K562 (cell line): ENCODE data around the gene SCAMP5. TPM values are rescaled to one million over a fixed set of nuclear protein-coding genes. Genes with fewer than 3 reads are reported as not detected.
A peak's percentile ranks its signal among the peaks of the same experiment; 100 is the strongest.

Experiments used
- ATF1 ChIP-seq, 2 experiments: fragments of 450-650 bp in 1 of 2; IDR thresholded peaks; 2 replicates each; pipeline ENCODE4 v1.6.1; 2016; ENCODE audit warnings: missing compliant biosample characterization in 1 of 2, missing genetic modification characterization in 1 of 2
- DMBX1 ChIP-seq: fragments of 250-450 bp; sonication (Bioruptor Pico); IDR thresholded peaks from 2 replicates; pipeline ENCODE4 v1.8.0; 2022; ENCODE audit warnings: inconsistent platforms, mild to moderate bottlenecking, moderate library complexity, borderline replicate concordance
- LCOR ChIP-seq: sonication (generic); formaldehyde crosslinking; IDR thresholded peaks from 2 replicates; pipeline ENCODE4 v1.8.0; 2022; ENCODE audit warnings: mild to moderate bottlenecking, missing genetic modification reagents
- MYC ChIP-seq, 2 experiments: fragments of 250-450 bp in 1 of 2; sonication (Bioruptor Pico) in 1 of 2; IDR thresholded peaks; 2 replicates each; pipeline versions ENCODE4 v1.5.1 to v1.6.1; 2012 to 2021; ENCODE audit warnings: low read depth in 2 of 2, borderline replicate concordance in 1 of 2, improper control_type of control experiment in 1 of 2, low read length in 1 of 2, mild to moderate bottlenecking in 1 of 2, moderate library complexity in 1 of 2
- NEUROD1 ChIP-seq: fragments of 150-350 bp; IDR thresholded peaks from 2 replicates; pipeline ENCODE4 v1.6.1; 2014; ENCODE audit warnings: borderline replicate concordance, low read length, low read depth; ENCODE audit not compliant: partially characterized antibody
- NFE2L1 ChIP-seq: fragments of 450-650 bp; IDR thresholded peaks from 2 replicates; pipeline ENCODE4 v1.6.1; 2016; ENCODE audit warnings: missing genetic modification characterization, low read depth, mild to moderate bottlenecking, missing compliant biosample characterization, moderate library complexity, borderline replicate concordance
- RBM15 ChIP-seq: fragments of 200-400 bp; formaldehyde crosslinking; IDR thresholded peaks from 2 replicates; pipeline ENCODE4 v1.6.1; 2018; ENCODE audit warnings: mild to moderate bottlenecking, low read length, moderate library complexity; ENCODE audit not compliant: insufficient read depth
- TEAD4 ChIP-seq, 2 experiments: sonication (generic) in 1 of 2; formaldehyde crosslinking in 1 of 2; IDR thresholded peaks; 2 replicates each; pipeline versions ENCODE4 v1.6.1 to v1.8.0; 2012 to 2022; ENCODE audit warnings: borderline replicate concordance in 1 of 2, inconsistent platforms in 1 of 2, low read length in 1 of 2, mild to moderate bottlenecking in 1 of 2, missing genetic modification reagents in 1 of 2
- ZNF699 ChIP-seq: fragments of 250-450 bp; sonication (Bioruptor Pico); IDR thresholded peaks from 2 replicates; pipeline ENCODE4 v1.8.0; 2021; ENCODE audit warnings: mild to moderate bottlenecking, moderate library complexity; ENCODE audit not compliant: insufficient replicate concordance
- polyA plus RNA-seq, 8 experiments: library from polyadenylated mRNA; depleted of rRNA in 4 of 8; stranded (reverse) in 5 of 8; unstranded in 3 of 8; fragments of >200 nt; fragmentation: Nextera tagmentation in 2 of 8; fragmentation: Illumina TruSeq in 1 of 8; extraction: Ambion mirVana in 2 of 8; extraction: Trizol in 1 of 8; gene quantifications; 2 replicates each; pipeline versions ENCODE4 v1.2.1 to v1.2.3, GENCODE V29; 2011 to 2014; ENCODE audit warnings: inconsistent platforms in 1 of 8, missing spikeins in 1 of 8
- total RNA-seq, 7 experiments: library from RNA; depleted of rRNA in 6 of 7; stranded (reverse); fragments of >200 nt in 6 of 7; fragmentation: Illumina TruSeq in 2 of 7; extraction: Trizol in 2 of 7; gene quantifications; 2 replicates each; pipeline versions ENCODE4 v1.2.1 to v1.2.3, GENCODE V29; 2011 to 2021; ENCODE audit warnings: low replicate concordance in 1 of 7
- TF ChIP-seq, protein P1 (sequence below): sonication (generic); formaldehyde crosslinking; IDR thresholded peaks from 2 replicates; pipeline ENCODE4 v1.8.0; 2022; ENCODE audit warnings: missing genetic modification reagents, mild to moderate bottlenecking, moderate library complexity, borderline replicate concordance
- TF ChIP-seq, protein P2 (sequence below): sonication (generic); formaldehyde crosslinking; IDR thresholded peaks from 2 replicates; pipeline ENCODE4 v1.8.0; 2022; ENCODE audit warnings: mild to moderate bottlenecking, missing genetic modification reagents, borderline replicate concordance

The SCAMP5 gene
- total and polyA plus RNA-seq, 9 of the 15 experiments (the other 6 are each of a cell fraction or from before 2014, with no cell fraction given), result 0.09 to 0.29 (median 0.19) TPM; not detected in 5

DNA sequence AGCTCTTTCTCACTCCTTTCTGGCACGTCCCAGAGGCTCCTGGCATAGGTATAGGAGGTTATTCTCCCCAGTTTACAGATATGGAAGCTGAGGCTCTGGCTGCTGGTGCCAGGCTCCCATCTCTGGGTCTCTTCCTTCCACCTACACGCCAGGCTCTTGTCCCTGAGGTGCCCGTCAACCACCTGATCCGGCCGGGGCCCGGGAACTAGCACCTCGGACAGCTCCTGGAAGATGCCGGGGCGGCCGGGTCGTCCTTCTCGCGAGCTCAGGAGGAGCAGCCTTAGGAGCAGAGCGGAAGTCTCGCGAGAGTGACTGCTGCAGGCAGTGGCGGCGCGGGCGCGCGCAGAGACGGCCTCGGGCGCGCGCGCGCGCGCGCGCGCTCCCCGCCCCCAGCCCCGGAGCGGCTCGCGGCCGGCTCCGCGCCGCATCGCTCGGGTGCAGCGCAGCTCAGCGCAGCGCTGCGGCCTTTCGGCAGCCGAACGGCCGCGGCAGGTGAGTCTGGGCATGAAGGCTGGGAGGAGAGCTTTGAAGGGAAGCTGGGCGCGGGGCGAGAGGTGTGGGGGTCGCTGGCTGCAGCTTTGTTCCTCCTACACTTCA lies at the start of gene SCAMP5 (continued):
- peak; percentile 41; the same call in 1 of the 2 replicates for TF ChIP-seq TEAD4 (IDR thresholded peaks at IDR 0.05; ENCODE audit: low read length)
- TF ChIP-seq TEAD4 (CRISPR knock-in tag; IDR thresholded peaks at IDR 0.05; ENCODE audit: borderline replicate concordance), result peak; percentile 83
- TF ChIP-seq MYC (IDR thresholded peaks at IDR 0.05; ENCODE audit: low read depth, low read length), result 0 out of 2 replicates have a peak, but pooled peaks have one; percentile 16
- TF ChIP-seq MYC (CRISPR knock-in tag; IDR thresholded peaks at IDR 0.05; ENCODE audit: borderline replicate concordance, low read depth), result no peak
- peak; percentile 89 for TF ChIP-seq DMBX1 (CRISPR knock-in tag)
- TF ChIP-seq NEUROD1, result peak; percentile 19
- peak; percentile 74 for TF ChIP-seq LCOR
- no peak for TF ChIP-seq ATF1 (CRISPR knock-in tag; IDR thresholded peaks at IDR 0.05)
- TF ChIP-seq ATF1 (tag; IDR thresholded peaks at IDR 0.05), result no peak
- TF ChIP-seq, protein P1, sequence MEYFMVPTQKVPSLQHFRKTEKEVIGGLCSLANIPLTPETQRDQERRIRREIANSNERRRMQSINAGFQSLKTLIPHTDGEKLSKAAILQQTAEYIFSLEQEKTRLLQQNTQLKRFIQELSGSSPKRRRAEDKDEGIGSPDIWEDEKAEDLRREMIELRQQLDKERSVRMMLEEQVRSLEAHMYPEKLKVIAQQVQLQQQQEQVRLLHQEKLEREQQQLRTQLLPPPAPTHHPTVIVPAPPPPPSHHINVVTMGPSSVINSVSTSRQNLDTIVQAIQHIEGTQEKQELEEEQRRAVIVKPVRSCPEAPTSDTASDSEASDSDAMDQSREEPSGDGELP (CRISPR knock-in tag), result peak; percentile 93
- no peak for TF ChIP-seq ZNF699 (CRISPR knock-in tag)
- no peak for TF ChIP-seq NFE2L1
- TF ChIP-seq, protein P2, sequence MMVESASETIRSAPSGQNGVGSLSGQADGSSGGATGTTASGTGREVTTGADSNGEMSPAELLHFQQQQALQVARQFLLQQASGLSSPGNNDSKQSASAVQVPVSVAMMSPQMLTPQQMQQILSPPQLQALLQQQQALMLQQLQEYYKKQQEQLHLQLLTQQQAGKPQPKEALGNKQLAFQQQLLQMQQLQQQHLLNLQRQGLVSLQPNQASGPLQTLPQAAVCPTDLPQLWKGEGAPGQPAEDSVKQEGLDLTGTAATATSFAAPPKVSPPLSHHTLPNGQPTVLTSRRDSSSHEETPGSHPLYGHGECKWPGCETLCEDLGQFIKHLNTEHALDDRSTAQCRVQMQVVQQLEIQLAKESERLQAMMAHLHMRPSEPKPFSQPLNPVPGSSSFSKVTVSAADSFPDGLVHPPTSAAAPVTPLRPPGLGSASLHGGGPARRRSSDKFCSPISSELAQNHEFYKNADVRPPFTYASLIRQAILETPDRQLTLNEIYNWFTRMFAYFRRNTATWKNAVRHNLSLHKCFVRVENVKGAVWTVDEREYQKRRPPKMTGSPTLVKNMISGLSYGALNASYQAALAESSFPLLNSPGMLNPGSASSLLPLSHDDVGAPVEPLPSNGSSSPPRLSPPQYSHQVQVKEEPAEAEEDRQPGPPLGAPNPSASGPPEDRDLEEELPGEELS (CRISPR knock-in tag), result peak; percentile 43; the same call in 1 of the 2 replicates
- no peak for TF ChIP-seq RBM15
